Transverse colon (tissue), 4 donors: ENCODE measurements around the gene KRT5. TPM values are rescaled to one million over a fixed set of nuclear protein-coding genes. Genes with fewer than 3 reads are reported as not detected.
A peak's percentile ranks its signal among the peaks of the same experiment; 100 is the strongest.

Experiments
- DNase-seq: peaks from one replicate; pipeline ENCODE4 v3.0.0-alpha.2; 2019
- H3K27ac ChIP-seq, 4 donors: fragments of 200-600 bp; sonication (generic); 2 replicates each; pipeline ENCODE4 v1.5.1; 2016 to 2018; ENCODE audit warnings: inconsistent platforms in 4 of 4
- H3K27me3 ChIP-seq: fragments of 200-600 bp; sonication (generic); 2 replicates; pipeline ENCODE4 v1.5.1; 2017; ENCODE audit warnings: inconsistent platforms
- H3K36me3 ChIP-seq, 4 donors: fragments of 200-600 bp; sonication (generic); 2 replicates each; pipeline ENCODE4 v1.5.1; 2017 to 2019; ENCODE audit warnings: inconsistent platforms in 4 of 4
- H3K4me1 ChIP-seq, 4 donors: fragments of 200-600 bp; sonication (generic); 2 replicates each; pipeline ENCODE4 v1.5.1; 2017 to 2020; ENCODE audit warnings: inconsistent platforms in 4 of 4
- H3K4me3 ChIP-seq, 4 donors: fragments of 200-600 bp; sonication (generic); 1 replicate in 1 of 4; 2 replicates in 3 of 4; pipeline versions ENCODE4 v1.5.1 to v1.6.1; 2017 to 2019; ENCODE audit warnings: inconsistent platforms in 4 of 4
- H3K9me3 ChIP-seq, 2 donors: fragments of 200-600 bp; sonication (generic); 2 replicates each; pipeline ENCODE4 v1.5.1; 2017 to 2019; ENCODE audit warnings: inconsistent platforms in 2 of 2
- EP300 ChIP-seq: sonication (generic); formaldehyde crosslinking; IDR thresholded peaks from one replicate; pipeline ENCODE4 v1.6.1; 2017; ENCODE audit warnings: antibody characterized with exemption, low read depth
- POLR2A ChIP-seq: fragments of 450-650 bp; IDR thresholded peaks from one replicate; pipeline ENCODE4 v1.6.1; 2016; ENCODE audit warnings: antibody characterized with exemption, mild to moderate bottlenecking, moderate library complexity
- POLR2AphosphoS5 ChIP-seq, 3 donors: sonication (generic); formaldehyde crosslinking; IDR thresholded peaks; one replicate each; pipeline ENCODE4 v1.6.1; 2016; ENCODE audit warnings: antibody characterized with exemption in 3 of 3
- WGBS, 2 donors: methylation state at CpG; one replicate each; pipeline ENCODE4 v1.1.5; 2018; ENCODE audit warnings: low coverage in 1 of 2; 5-methylcytosine and 5-hydroxymethylcytosine counted together
- in situ Hi-C, 4 donors: fragments of 200-750 bp; cut with MboI; loops; one replicate each; pipeline versions ENCODE4 v1.15.0 to v1.15.1; 2017; ENCODE audit warnings: low sequenced_read_pairs in 3 of 4, low pct_ligation_motif_present in 1 of 4, low pct_unique_long_range_greater_than_20kb in 1 of 4
- intact Hi-C: fragments of 100-400 bp; cut with DNase I; formaldehyde crosslinking; loops from one replicate; pipeline ENCODE4 v1.15.1; 2023; ENCODE audit warnings: low total_unique reads
- total RNA-seq, 4 donors: library from RNA; depleted of rRNA; stranded (reverse); fragments of >200 nt; gene quantifications; one replicate each; pipeline ENCODE4 v1.1.0, GENCODE V29; 2016
- TF ChIP-seq, protein P1 (sequence below), 5 experiments: fragments of 200-600 bp in 3 of 5; fragments of 450-650 bp in 2 of 5; sonication (generic) in 3 of 5; IDR thresholded peaks; 1 replicate in 2 of 5; 2 replicates in 3 of 5; pipeline ENCODE4 v1.5.1; 2016 to 2017; ENCODE audit warnings: antibody characterized with exemption in 5 of 5, inconsistent platforms in 3 of 5, mild to moderate bottlenecking in 2 of 5, moderate library complexity in 1 of 5

KRT5 gene
- total RNA-seq, 4 donors from 2014 or later, result not detected

DNA sequence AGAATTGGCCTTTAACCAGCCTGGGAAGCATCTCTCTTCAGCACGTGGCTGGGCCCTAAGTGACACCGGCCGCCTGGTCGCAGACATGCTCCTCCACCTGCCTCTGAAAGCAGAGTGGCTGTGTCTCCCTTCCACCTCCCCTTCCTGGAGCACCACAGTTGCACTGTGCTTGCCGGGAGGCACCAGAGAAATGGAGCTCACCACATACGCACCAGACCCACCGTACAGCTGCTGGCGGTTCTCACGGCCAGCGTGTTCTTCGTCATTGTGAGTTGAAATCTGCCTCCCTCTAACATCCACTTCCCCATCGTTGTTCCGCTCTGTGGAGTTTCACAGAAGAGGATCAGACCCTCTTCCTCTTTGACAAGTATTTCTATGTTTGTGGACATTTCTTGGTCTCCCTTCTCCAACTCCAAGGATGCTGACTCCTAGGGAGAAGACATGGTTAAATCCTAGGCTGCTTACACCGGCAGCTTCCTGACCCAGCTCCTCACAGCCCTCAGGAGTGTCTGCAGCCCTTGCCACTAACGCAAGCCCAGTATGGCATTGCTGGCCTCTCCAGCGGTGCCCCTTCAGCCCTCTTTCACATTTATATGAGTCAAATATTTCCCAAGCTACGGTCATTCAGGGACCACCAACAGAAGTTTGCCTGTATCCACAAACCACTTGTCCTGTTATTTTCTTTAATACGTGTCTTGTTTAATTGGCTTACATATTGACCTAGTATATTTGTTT lies 11.5 kb upstream of the KRT5 start:
- Histone ChIP-seq H3K36me3 (no peaks in the 10 kb centered on the region), H3K9me3 (no peaks in the 10 kb centered on the region), H3K4me1 (no peaks in the 10 kb centered on the region), H3K27ac (no peak overlapping the region), H3K4me3 (no peak overlapping the region), H3K27me3 (no peaks in the 10 kb centered on the region)
- 61 to 72% methylated on average over 6 to 18 of the region's 18 CpGs for WGBS, 2 donors
- no peak for TF ChIP-seq EP300
- TF ChIP-seq, protein P1, sequence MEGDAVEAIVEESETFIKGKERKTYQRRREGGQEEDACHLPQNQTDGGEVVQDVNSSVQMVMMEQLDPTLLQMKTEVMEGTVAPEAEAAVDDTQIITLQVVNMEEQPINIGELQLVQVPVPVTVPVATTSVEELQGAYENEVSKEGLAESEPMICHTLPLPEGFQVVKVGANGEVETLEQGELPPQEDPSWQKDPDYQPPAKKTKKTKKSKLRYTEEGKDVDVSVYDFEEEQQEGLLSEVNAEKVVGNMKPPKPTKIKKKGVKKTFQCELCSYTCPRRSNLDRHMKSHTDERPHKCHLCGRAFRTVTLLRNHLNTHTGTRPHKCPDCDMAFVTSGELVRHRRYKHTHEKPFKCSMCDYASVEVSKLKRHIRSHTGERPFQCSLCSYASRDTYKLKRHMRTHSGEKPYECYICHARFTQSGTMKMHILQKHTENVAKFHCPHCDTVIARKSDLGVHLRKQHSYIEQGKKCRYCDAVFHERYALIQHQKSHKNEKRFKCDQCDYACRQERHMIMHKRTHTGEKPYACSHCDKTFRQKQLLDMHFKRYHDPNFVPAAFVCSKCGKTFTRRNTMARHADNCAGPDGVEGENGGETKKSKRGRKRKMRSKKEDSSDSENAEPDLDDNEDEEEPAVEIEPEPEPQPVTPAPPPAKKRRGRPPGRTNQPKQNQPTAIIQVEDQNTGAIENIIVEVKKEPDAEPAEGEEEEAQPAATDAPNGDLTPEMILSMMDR (IDR thresholded peaks at IDR 0.05), result no peak
- no peak for TF ChIP-seq POLR2A
- no peak for TF ChIP-seq POLR2AphosphoS5 (IDR thresholded peaks at IDR 0.05)
- peak; percentile 16 for DNase-seq
- intact Hi-C loops (no loop called here), in situ Hi-C loops (no loop called here)

DNA sequence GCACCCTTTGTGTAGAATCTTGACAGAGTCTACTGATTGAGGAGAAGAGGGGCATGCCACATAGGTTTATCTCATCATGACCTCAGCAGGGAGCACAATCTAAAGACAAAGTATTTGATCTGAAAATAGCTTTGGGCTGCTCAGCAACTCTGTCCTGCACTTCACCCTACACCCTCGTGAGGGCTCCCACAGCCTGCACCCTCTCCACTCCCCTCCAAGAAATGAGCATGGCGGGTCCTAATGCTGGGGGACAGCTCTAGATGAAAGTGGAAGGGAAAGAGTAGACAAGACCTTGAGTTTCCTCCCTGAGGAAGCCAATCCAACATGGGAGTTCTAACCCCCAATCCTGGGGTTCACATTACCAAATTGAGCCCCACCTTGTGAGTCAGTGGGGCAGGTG lies 10.7 kb upstream of the KRT5 start:
- H3K9me3 ChIP-seq, result no peaks in the 10 kb centered on the region
- no peaks in the 10 kb centered on the region for H3K4me1 ChIP-seq
- 83 to 84% methylated on average over 1 to 2 of the region's 2 CpGs for WGBS, 2 donors
- TF ChIP-seq, protein P1 (IDR thresholded peaks at IDR 0.05), result no peak
- no peak for TF ChIP-seq POLR2AphosphoS5 (IDR thresholded peaks at IDR 0.05)
- TF ChIP-seq POLR2A, result no peak
- no peak for TF ChIP-seq EP300
- in situ Hi-C loops (no loop called here), intact Hi-C loops (no loop called here)
- no peak overlapping the region for H3K4me3 ChIP-seq
- H3K27me3 ChIP-seq, result no peaks in the 10 kb centered on the region
- no peak overlapping the region for H3K27ac ChIP-seq
- H3K36me3 ChIP-seq, result no peaks in the 10 kb centered on the region
- DNase-seq, result no peak

DNA sequence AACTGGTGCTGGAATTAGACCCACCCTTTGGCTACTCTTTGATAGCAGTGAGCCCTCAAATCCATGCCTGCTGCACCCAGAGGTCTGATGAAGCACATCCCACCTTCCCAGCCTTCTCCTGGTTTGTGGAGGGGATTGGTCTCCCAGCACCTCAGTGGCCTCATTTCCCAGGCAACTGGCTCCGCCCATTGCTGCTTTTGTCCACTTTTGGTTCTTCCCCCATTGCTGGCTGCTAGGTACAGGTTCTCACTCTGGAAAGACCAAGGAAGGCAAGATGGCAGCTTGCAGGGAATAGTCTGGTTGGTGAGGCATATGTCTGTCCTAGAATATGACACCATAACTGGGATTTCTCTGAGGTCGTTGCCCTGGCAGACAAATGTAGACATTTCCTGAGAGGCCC lies 10.2 kb upstream of the KRT5 start:
- 79% methylated on average over 2 of the region's 2 CpGs; no CpG with 5 or more reads in 1 of the 2 donors for WGBS, 2 donors
- no peaks in the 10 kb centered on the region for H3K27me3 ChIP-seq
- no peak for DNase-seq
- H3K27ac ChIP-seq, result no peak overlapping the region
- intact Hi-C loops (no loop called here), in situ Hi-C loops (no loop called here)
- TF ChIP-seq EP300, result no peak
- TF ChIP-seq POLR2AphosphoS5 (IDR thresholded peaks at IDR 0.05), result no peak
- TF ChIP-seq, protein P1 (IDR thresholded peaks at IDR 0.05), result no peak
- TF ChIP-seq POLR2A, result no peak
- no peaks in the 10 kb centered on the region for H3K36me3 ChIP-seq
- no peak overlapping the region for H3K4me3 ChIP-seq
- H3K9me3 ChIP-seq, result no peaks in the 10 kb centered on the region
- H3K4me1 ChIP-seq, result no peaks in the 10 kb centered on the region

DNA sequence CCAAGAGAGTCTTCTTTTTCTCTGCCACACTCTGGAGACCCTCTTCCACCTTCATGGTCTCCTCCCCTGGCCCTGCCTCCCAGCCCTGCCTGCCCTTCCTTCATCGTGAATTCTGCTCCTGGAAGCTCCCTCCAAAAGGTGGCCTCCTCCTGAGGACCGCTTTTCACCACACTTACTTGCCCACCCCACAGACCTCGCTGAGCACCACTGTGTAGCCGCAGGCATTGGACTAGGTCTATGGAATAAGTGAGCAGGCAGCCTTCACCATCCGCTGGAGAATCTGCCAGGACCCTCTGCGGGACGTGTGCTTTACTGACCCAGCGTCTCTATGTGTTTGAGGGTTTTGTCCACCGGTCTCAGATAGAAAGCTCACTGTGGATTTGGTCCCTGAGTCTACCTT lies 9.7 kb upstream of the KRT5 start:
- no peaks in the 10 kb centered on the region for H3K27me3 ChIP-seq
- no peaks in the 10 kb centered on the region for H3K9me3 ChIP-seq
- in situ Hi-C loops, result no loop called here
- TF ChIP-seq, protein P1 (IDR thresholded peaks at IDR 0.05), result no peak
- no peak for TF ChIP-seq POLR2AphosphoS5 (IDR thresholded peaks at IDR 0.05)
- H3K27ac ChIP-seq, result no peak overlapping the region
- H3K4me1 ChIP-seq, result no peaks in the 10 kb centered on the region
- H3K36me3 ChIP-seq, result no peaks in the 10 kb centered on the region
- no peak overlapping the region for H3K4me3 ChIP-seq
- DNase-seq, result no peak
- WGBS, 2 donors, result 93 to 94% methylated on average over 4 to 9 of the region's 9 CpGs
- intact Hi-C loops, result no loop called here
